Endothelial cell of umbilical vein (primary cell): ENCODE results near the gene HMG20A. TPM values are rescaled to one million over a fixed set of nuclear protein-coding genes. Genes with fewer than 3 reads are reported as not detected.

ENCODE experiments used
- BruUV-seq: library from RNA; stranded (reverse); fragments of 400-500 nt; replicated peaks from 2 replicates; lab custom pipeline; 2021; lab: Mats Ljungman, UMichigan
- CTCF ChIA-PET: fragments of 300-600, 350-600 bp; sonication (Branson Sonifier 250); formaldehyde crosslinking; loops from one replicate; lab custom pipeline; 2021; ENCODE audit warnings: antibody characterized with exemption, inconsistent platforms; lab: Charles Lee
- POLR2A ChIA-PET: fragments of 300-600, 350-600 bp; sonication (Branson Sonifier 250); formaldehyde crosslinking; loops from one replicate; lab custom pipeline; 2021; ENCODE audit warnings: antibody characterized with exemption, inconsistent platforms; lab: Charles Lee
- DNase-seq: peaks from one replicate; pipeline ENCODE4 v3.0.0-alpha.2; 2011; ENCODE audit warnings: low read depth, low spot score
- FAIRE-seq: peaks from 2 replicates; lab custom pipeline; 2011; peaks lifted over from hg19 to GRCh38; lab: Jason Lieb, UNC
- H2AFZ ChIP-seq: 2 replicates; pipeline ENCODE4 v1.6.0; 2012; ENCODE audit warnings: low read depth, low read length, control low read depth, inconsistent platforms
- H3K27ac ChIP-seq: 2 replicates; pipeline ENCODE4 v1.5.1; 2011; ENCODE audit warnings: low read depth, mild to moderate bottlenecking, control low read depth, low read length, moderate library complexity; ENCODE audit not compliant: insufficient read depth
- H3K27me3 ChIP-seq, 2 experiments: 2 replicates each; pipeline versions ENCODE4 v1.6.0 to v1.6.1; 2011; ENCODE audit warnings: low read length in 2 of 2, mixed read lengths in 1 of 2; ENCODE audit not compliant: control insufficient read depth in 2 of 2, insufficient read depth in 2 of 2
- H3K36me3 ChIP-seq, 2 experiments: 2 replicates in 1 of 2; 3 replicates in 1 of 2; pipeline ENCODE4 v1.5.1; 2011; ENCODE audit warnings: low read length in 2 of 2, mild to moderate bottlenecking in 1 of 2, moderate library complexity in 1 of 2; ENCODE audit not compliant: control insufficient read depth in 2 of 2, insufficient read depth in 2 of 2; ENCODE audit errors: extremely low read depth in 1 of 2
- H3K4me1 ChIP-seq: 3 replicates; pipeline ENCODE4 v1.5.1; 2011; ENCODE audit warnings: mild to moderate bottlenecking, low read length; ENCODE audit not compliant: control insufficient read depth, insufficient read depth; ENCODE audit errors: extremely low read depth
- H3K4me2 ChIP-seq: 2 replicates; pipeline ENCODE4 v1.6.1; 2011; ENCODE audit warnings: low read length, control low read depth, mixed read lengths; ENCODE audit not compliant: insufficient read depth
- H3K4me3 ChIP-seq, 3 experiments: fragments of 200-600 bp in 1 of 3; sonication (generic), shearing (Covaris generic) in 1 of 3; replicated peaks in 1 of 3; 2 replicates each; pipeline ENCODE4 v1.5.1; 2011 to 2016; ENCODE audit warnings: control low read depth in 3 of 3, low read length in 3 of 3, mild to moderate bottlenecking in 2 of 3, inconsistent platforms in 1 of 3, low read depth in 1 of 3, moderate library complexity in 1 of 3; ENCODE audit not compliant: insufficient read depth in 1 of 3
- H3K79me2 ChIP-seq: 2 replicates; pipeline ENCODE4 v1.6.0; 2012; ENCODE audit warnings: low read length, inconsistent platforms; ENCODE audit not compliant: control insufficient read depth, insufficient read depth
- H3K9ac ChIP-seq: replicated peaks from 2 replicates; pipeline ENCODE3; 2011; ENCODE audit warnings: low read length, control low read depth; ENCODE audit not compliant: insufficient read depth; ENCODE audit errors: extremely low read depth
- H3K9me1 ChIP-seq: replicated peaks from 3 replicates; pipeline ENCODE4 v1.6.0; 2011; ENCODE audit warnings: mild to moderate bottlenecking, low read length; ENCODE audit not compliant: control insufficient read depth, insufficient read depth; ENCODE audit errors: extremely low read depth
- H3K9me3 ChIP-seq: replicated peaks from 2 replicates; pipeline ENCODE4 v1.5.1; 2012; ENCODE audit warnings: low read length, inconsistent platforms; ENCODE audit not compliant: control insufficient read depth, insufficient read depth
- H4K20me1 ChIP-seq: replicated peaks from 2 replicates; pipeline ENCODE3; 2011; ENCODE audit warnings: mild to moderate bottlenecking, low read length; ENCODE audit not compliant: control insufficient read depth, insufficient read depth; ENCODE audit errors: extremely low read depth
- CTCF ChIP-seq, 2 donors: IDR thresholded peaks; 1 replicate in 1 of 2; 2 replicates in 1 of 2; pipeline ENCODE4 v1.5.1; 2011; ENCODE audit warnings: low read length in 2 of 2, mild to moderate bottlenecking in 2 of 2, moderate library complexity in 2 of 2, control low read depth in 1 of 2, inconsistent platforms in 1 of 2, low read depth in 1 of 2; ENCODE audit not compliant: insufficient read depth in 1 of 2; ENCODE audit errors: extremely low read depth in 1 of 2
- EZH2 ChIP-seq: IDR thresholded peaks from 2 replicates; pipeline ENCODE4 v1.6.1; 2012; ENCODE audit warnings: borderline replicate concordance, low read depth, mild to moderate bottlenecking, moderate library complexity, low read length, inconsistent platforms; ENCODE audit not compliant: severe bottlenecking
- FOS ChIP-seq: IDR thresholded peaks from 2 replicates; pipeline ENCODE4 v1.6.1; 2011; ENCODE audit warnings: mild to moderate bottlenecking, low read length, moderate library complexity, borderline replicate concordance; ENCODE audit not compliant: insufficient read depth
- GATA2 ChIP-seq: IDR thresholded peaks from 2 replicates; pipeline ENCODE4 v1.7.0; 2011; ENCODE audit warnings: low read depth, mild to moderate bottlenecking, moderate library complexity, mixed read lengths, low read length; ENCODE audit not compliant: insufficient read length, insufficient read depth
- JUN ChIP-seq: IDR thresholded peaks from 2 replicates; pipeline ENCODE4 v1.6.1; 2011; ENCODE audit warnings: borderline replicate concordance, low read depth; ENCODE audit not compliant: insufficient read length, insufficient read depth
- MAX ChIP-seq: IDR thresholded peaks from 2 replicates; pipeline ENCODE4 v1.6.1; 2011; ENCODE audit not compliant: insufficient read depth, insufficient read length
- MYC ChIP-seq: IDR thresholded peaks from one replicate; pipeline ENCODE4 v1.6.1; 2011; ENCODE audit warnings: mild to moderate bottlenecking, low read depth, low read length
- POLR2A ChIP-seq: IDR thresholded peaks from 2 replicates; pipeline ENCODE4 v1.6.1; 2012; ENCODE audit warnings: low read depth, mild to moderate bottlenecking, control low read depth, low read length
- POLR2AphosphoS5 ChIP-seq: IDR thresholded peaks from 2 replicates; pipeline ENCODE4 v1.6.1; 2012; ENCODE audit warnings: low read depth, mild to moderate bottlenecking, control low read depth, low read length, moderate library complexity; ENCODE audit not compliant: insufficient read depth
- dilution Hi-C: fragments of 300-500 bp; cut with MboI; formaldehyde crosslinking; loops from one replicate; pipeline ENCODE4 v1.15.0; 2019; ENCODE audit warnings: low sequenced_read_pairs; ENCODE audit not compliant: extremely low pct_ligation_motif_present
- intact Hi-C: fragments of 100-400 bp; cut with micrococcal nuclease; formaldehyde crosslinking; loops from one replicate; pipeline ENCODE4 v1.10.0; 2022
- polyA plus RNA-seq, 4 experiments: library from polyadenylated mRNA; depleted of rRNA in 3 of 4; stranded (reverse) in 3 of 4; unstranded in 1 of 4; fragments of >200 nt; gene quantifications; 2 replicates each; pipeline versions ENCODE4 v1.2.1 to v1.2.3, GENCODE V29; 2011 to 2012; ENCODE audit warnings: missing spikeins in 1 of 4
- total RNA-seq: library from RNA; stranded (reverse); gene quantifications from 2 replicates; pipeline ENCODE4 v1.2.3, GENCODE V29; 2021

HMG20A gene
- total and polyA plus RNA-seq, 2 donors (not counting 3 experiments of a cell fraction or from before 2014, with no cell fraction given) = 35.8 to 44.0 TPM

- no peak for FAIRE-seq
- BruUV-seq = no TSS peak
- Histone ChIP-seq H3K27me3 (no peaks in the 10 kb centered on the region), H3K9ac (no peak overlapping the region), H3K4me1 (peaks cover 3% of the 10 kb centered on the region), H3K4me2 (no peak overlapping the region), H3K4me3 (no peak overlapping the region), H3K79me2 (peaks cover 94% of the 10 kb centered on the region), H2AFZ (no peak overlapping the region), H3K27ac (no peak overlapping the region), H4K20me1 (peaks cover 23% of the 10 kb centered on the region), H3K36me3 (no peaks in the 10 kb centered on the region), H3K9me1 (no peaks in the 10 kb centered on the region), H3K9me3 (peaks cover 4% of the 10 kb centered on the region)
- CTCF ChIA-PET = no interaction called here
- intact Hi-C loops (loop anchor here (10.0 kb wide), 1 partner anchor 45 kb away; no protein-coding TSS in a partner anchor), dilution Hi-C loops (no loop called here)
- DNase-seq = no peak
- POLR2A ChIA-PET = no interaction called here
- TF ChIP-seq EZH2 (no peak), CTCF (IDR thresholded peaks at IDR 0.05; ENCODE audit: extremely low read depth in 1 of 2, insufficient read depth in 1 of 2, low read depth in 1 of 2, low read length in 2 of 2) (no peak), GATA2 (no peak), POLR2A (no peak), MYC (no peak), MAX (no peak), JUN (no peak), POLR2AphosphoS5 (no peak), FOS (no peak)
Observed at GRCh38 chr15:77400258-77400657, 20.4 kb upstream of the HMG20A start.
